RWPE1 (cell line): ENCODE results near the gene RPL32.

ENCODE experiments used
- CTCF ChIA-PET: fragments of 350-600 bp; sonication (Branson Sonifier 250); formaldehyde crosslinking; extraction: SDS; loops from one replicate; lab custom pipeline; 2021; lab: Yijun Ruan, JAX
- POLR2A ChIA-PET: fragments of 400-600 bp; formaldehyde crosslinking; extraction: SDS; loops from one replicate; lab custom pipeline; 2020; ENCODE audit warnings: antibody characterized with exemption; ENCODE audit not compliant: low non-redundant PET; lab: Yijun Ruan, JAX
- DNase-seq: peaks from one replicate; pipeline ENCODE4 v3.0.0; 2012; ENCODE audit warnings: low spot score
- H3K27ac ChIP-seq: fragments of 450-650 bp; 2 replicates; pipeline ENCODE4 v1.5.1; 2017
- CTCF ChIP-seq: fragments of 450-650 bp; conservative IDR thresholded peaks from 2 replicates; pipeline ENCODE4 v1.5.1; 2017; ENCODE audit warnings: low read depth, mild to moderate bottlenecking

RPL32 gene

GRCh38 chr3:12841149-12841969 is at the start of gene RPL32:
Gene RPL32 (minus strand): TSS chr3:12841565. CDS start chr3:12840237, 1,328 bp downstream.
- peak; percentile 77 for DNase-seq
- POLR2A ChIA-PET: no interaction called here
- TF ChIP-seq CTCF: peak; percentile 86
- CTCF ChIA-PET: interaction anchor here (0.5 to 1.1 kb wide), 7 partner anchors 12 to 1692 kb away, joined by 3 to 5 read pairs (median 4); partner anchors contain the start of gene PPARG
- H3K27ac ChIP-seq: peak within 1 kb of the TSS; percentile 86

- POLR2A ChIA-PET: no interaction called here
- TF ChIP-seq CTCF: no peak
- CTCF ChIA-PET: interaction anchor here (0.6 to 1.7 kb wide), 3 partner anchors 23 to 751 kb away, joined by 3 to 8 read pairs (median 4); no protein-coding TSS in a partner anchor
- no peak overlapping the region for H3K27ac ChIP-seq
- no peak for DNase-seq
Measured at GRCh38 chr3:12890610-12891390, 49.4 kb upstream of the RPL32 start.

- TF ChIP-seq CTCF: no peak
- CTCF ChIA-PET: no interaction called here
- no peak for DNase-seq
- no peak overlapping the region for H3K27ac ChIP-seq
- POLR2A ChIA-PET: no interaction called here
Measured at GRCh38 chr3:12886736-12887135, 45.4 kb upstream of the RPL32 start.

GRCh38 chr3:12886106-12886679 is 44.8 kb upstream of the RPL32 start:
- ChIA-PET POLR2A (no interaction called here), CTCF (no interaction called here)
- TF ChIP-seq CTCF: no peak
- no peak overlapping the region for H3K27ac ChIP-seq
- no peak for DNase-seq

- ChIA-PET CTCF (no interaction called here), POLR2A (no interaction called here)
- TF ChIP-seq CTCF: no peak
- no peak overlapping the region for H3K27ac ChIP-seq
- DNase-seq: no peak
Measured at GRCh38 chr3:12885583-12885930, 44.2 kb upstream of the RPL32 start.

- no peak for TF ChIP-seq CTCF
- POLR2A ChIA-PET: no interaction called here
- CTCF ChIA-PET: interaction anchor here (0.5 kb wide), 2 partner anchors 9 to 706 kb away, joined by 3 read pairs; no protein-coding TSS in a partner anchor
- H3K27ac ChIP-seq: no peak overlapping the region
- DNase-seq: no peak
Measured at GRCh38 chr3:12884790-12885582, 43.6 kb upstream of the RPL32 start.
